HG02970 (cell line): ENCODE results near the gene STAU1.
"Not testable (repeated sequence)": the region's sequence is repeated elsewhere in the genome, so short reads cannot be mapped to it uniquely, and the experiment has no call there.

ENCODE experiments used
- ATAC-seq: cut with Tn5 transposase; IDR thresholded peaks from one replicate; pipeline ENCODE4 v1.9.1; 2021; ENCODE audit warnings: mild to moderate bottlenecking, moderate library complexity, moderate number of reproducible peaks; ENCODE audit not compliant: unreplicated experiment, low FRiP score

STAU1 gene

GRCh38 chr20:49134797-49135196, 53.3 kb downstream of the STAU1 start:
- ATAC-seq = not testable (repeated sequence)

DNA sequence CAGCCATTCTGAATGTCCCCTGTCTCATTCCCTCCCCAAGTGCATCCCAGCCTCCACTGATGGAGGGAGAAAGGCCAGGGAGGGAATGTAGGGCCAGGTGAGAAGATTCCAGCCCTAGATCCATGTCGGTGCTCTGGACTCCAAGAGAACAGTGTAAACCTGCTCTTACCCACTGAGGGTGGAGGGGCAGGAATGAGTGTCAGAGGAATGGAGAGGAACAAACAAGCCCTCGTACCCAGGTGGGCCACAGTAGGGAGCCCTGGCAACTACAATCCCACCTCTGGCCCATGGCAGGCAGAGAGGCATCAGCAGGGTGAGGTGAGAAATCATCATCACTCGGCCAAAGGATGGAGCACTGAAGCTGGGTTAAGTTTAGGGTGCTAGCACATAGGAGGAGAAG, 54.6 kb downstream of the STAU1 start:
- ATAC-seq = no peak

DNA sequence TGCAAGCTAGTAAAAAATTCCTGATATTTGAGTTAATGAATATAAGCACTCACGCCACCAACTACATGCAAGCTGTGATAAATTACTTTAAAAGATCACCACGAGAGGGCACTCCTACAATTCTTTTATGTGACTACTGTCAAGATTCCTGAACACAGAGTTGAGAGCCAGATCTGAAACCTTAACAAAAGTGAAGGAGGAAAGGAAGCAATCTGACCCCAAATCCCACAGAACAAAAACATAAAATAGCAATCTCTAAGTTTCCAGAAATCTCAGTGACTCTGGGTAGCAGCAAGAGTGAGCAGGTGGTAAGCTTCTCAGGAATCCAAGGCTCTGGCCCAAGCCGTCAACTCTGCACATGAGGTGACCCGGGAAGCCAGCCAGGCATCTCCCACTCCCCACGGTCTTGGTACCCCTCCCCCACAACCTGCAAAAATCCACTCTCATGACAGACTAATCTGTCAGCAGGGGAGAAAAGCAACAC, 55.1 kb downstream of the STAU1 start:
- no peak for ATAC-seq

GRCh38 chr20:49123982-49124381, 64.2 kb downstream of the STAU1 start:
- no peak for ATAC-seq

DNA sequence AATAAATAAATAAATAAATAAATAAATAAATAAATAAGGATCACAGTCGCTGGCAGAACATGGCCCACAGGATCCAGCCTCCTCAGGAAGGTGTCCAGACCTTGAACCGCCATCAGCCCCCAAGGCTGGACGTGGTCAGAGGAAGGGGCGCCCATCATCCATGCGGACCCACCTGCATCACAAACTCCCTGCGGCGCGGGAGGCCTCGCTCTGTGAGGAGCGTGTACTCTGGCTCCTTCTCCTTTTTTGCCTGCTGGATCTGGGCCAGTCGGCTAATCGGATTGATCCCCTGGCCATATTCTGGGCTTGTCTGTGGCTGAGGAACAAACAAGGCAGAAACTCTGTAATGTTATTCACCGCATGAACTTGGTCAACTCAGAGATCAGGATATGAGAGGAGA, 65.2 kb downstream of the STAU1 start:
- ATAC-seq = no peak

- ATAC-seq = no peak
These were observed 68.1 kb downstream of the STAU1 start for GRCh38 chr20:49119988-49120387.

DNA sequence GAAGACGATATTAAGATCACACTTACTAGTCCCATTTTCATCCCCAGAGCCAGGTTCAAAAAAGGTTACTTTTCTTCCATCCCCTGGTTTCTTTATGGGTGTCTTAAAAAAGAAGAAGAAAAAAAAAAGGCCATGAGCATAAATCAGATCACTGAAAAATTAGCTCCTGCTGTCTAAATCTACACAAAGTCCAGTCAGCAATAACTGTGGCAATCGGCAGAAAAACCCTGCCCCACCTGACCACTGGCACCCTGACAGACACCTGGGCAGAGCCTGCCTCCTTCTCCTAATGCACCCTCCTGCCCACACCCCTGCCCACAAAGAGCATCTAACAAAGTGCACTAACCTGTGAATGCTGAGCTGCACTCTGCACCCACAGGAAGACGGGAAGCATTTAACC, 69.8 kb downstream of the STAU1 start:
- ATAC-seq = no peak

GRCh38 chr20:49115564-49115963, 72.6 kb downstream of the STAU1 start:
- no peak for ATAC-seq

DNA sequence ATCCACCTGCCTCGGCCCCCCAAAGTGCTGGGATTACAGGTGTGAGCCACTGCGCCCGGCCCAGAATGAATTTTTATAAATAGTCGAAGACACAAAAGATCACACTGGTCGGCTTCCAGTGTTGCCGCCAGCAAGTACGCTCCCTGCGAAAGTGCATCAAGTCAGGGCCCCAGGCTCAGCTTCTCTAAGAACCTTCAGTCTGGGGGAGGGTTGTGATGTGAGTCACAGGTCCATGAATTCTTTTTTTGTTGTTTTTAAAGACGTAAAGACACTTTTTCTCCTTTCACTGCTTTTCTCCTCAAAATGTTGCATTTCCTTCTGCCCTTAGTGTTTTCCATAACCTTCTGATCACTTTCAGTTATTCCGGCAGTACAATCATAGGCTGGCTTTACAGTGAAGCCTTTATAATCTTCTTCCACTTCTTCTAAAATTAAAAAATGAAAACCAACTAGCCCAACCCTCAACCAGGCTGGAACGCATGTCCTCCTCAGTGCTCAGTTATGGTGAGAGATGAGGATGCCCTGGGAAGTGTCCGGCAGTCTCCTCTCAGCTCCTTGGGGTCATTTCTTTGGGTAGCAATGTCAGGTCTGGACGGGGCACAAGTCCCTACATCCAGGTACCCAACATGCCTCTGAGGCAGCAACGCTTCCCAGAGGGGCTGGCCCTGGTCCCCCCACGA, 75.4 kb downstream of the STAU1 start:
- no peak for ATAC-seq

- no peak for ATAC-seq
These were observed 77.1 kb downstream of the STAU1 start for GRCh38 chr20:49110767-49111694.

- ATAC-seq = no peak
These were observed 81.8 kb downstream of the STAU1 start for GRCh38 chr20:49106328-49106727.

DNA sequence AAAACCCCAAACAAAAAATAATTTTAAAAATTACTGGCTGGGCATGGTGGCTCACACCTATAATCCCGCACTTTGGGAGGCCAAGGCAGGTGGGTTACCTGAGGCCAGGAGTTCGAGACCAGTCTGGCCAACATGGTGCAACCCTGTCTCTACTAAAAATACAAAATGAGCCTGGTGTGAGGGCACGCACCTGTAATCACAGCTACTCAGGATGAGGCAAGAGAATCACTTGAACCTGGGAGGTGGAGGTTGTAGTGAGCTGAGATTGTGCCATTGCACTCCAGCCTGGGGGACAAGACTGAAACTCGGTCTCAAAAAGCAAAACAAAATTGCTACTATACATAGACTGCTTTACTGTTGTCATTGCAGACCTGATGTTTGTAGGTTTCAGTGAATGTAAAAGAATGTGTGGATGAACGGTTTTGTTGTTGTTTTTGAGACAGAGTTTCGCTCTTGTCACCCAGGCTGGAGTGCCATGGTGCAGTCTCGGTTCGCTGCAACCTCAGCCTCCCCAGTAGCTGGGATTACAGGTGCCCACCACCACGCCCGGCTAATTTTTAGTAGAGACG, 83.1 kb downstream of the STAU1 start:
- not testable (repeated sequence) for ATAC-seq

- no peak for ATAC-seq
These were observed 83.8 kb downstream of the STAU1 start for GRCh38 chr20:49104365-49104648.

- ATAC-seq = no peak
These were observed 84.3 kb downstream of the STAU1 start for GRCh38 chr20:49103647-49104364.

DNA sequence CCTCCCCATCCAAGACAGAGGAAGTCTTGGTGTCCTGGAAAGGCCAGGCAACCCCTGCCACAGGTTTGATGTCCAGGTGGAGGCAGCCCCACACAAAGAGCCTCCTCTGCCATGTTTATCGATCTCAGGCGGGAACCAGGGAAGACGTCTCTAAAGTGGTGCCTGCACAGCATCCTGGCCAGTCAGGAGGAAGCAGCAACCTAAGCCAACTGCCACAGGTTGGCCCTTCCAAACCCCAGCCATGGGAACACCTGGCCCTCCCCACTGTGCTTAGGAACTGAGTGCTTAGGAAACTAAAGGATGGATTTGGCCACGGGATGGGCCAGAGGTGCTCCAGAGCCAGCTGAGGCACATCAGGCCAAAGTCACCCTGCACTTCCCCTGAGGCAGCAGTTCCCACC, 85.1 kb downstream of the STAU1 start:
- no peak for ATAC-seq

GRCh38 chr20:49100972-49101371, 87.2 kb downstream of the STAU1 start:
- ATAC-seq = no peak

DNA sequence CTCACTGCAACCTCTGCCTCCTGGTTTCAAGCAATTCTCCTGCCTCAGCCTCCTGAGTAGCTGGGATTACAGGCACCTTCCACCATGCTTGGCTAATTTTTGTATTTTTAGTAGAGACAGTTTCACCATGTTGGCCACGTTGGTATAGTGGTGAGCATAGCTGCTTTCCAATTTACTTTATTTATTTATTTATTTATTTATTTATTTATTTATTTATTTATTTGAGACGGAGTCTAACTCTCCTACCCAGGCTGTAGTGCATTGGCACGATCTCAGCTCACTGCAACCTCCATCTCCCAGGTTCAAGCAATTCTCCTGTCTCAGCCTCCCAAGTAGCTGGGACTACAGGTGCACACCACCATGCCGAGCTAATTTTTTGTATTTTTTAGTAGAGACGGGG, 87.8 kb downstream of the STAU1 start:
- ATAC-seq = not testable (repeated sequence)

GRCh38 chr20:49099011-49099410, 89.1 kb downstream of the STAU1 start:
- no peak for ATAC-seq

DNA sequence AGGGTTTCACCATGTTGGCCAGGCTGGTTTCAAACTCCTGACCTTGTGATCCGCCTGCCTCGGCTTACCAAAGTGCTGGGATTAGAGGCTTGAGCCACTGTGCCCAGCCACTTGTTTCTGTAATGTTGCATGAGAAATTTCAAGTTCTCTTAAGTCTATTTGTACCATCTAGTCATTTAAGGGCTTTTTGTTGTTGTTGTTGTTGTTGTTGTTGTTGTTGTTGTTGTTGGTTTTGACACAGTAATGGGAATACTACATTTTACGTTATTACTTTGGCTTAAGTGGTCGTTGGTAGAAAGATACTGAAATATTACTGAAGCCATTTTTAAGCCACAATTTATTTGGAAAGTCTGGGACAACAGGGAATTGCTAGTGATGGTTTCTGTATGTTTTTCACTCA, 90.0 kb downstream of the STAU1 start:
- ATAC-seq = no peak

DNA sequence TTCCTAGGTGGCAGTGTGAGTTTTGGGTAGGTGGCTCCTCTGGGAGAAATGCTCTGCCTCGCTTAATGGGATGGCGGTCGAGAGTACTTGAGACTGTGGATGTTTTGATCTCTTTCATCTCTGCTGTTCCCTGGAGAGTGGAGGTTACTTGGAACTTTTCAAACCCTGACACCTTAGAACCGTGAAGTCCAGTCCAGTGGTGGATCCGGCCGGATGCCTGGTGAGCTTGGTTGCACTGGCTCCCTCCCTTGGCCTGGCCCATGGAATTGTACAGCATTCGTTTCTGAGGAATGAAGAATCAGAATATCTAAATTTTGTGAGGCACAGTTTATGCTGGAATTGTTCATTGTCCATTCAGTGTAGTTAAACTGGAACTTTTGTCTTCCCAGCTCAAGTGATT, 91.0 kb downstream of the STAU1 start:
- no peak for ATAC-seq

DNA sequence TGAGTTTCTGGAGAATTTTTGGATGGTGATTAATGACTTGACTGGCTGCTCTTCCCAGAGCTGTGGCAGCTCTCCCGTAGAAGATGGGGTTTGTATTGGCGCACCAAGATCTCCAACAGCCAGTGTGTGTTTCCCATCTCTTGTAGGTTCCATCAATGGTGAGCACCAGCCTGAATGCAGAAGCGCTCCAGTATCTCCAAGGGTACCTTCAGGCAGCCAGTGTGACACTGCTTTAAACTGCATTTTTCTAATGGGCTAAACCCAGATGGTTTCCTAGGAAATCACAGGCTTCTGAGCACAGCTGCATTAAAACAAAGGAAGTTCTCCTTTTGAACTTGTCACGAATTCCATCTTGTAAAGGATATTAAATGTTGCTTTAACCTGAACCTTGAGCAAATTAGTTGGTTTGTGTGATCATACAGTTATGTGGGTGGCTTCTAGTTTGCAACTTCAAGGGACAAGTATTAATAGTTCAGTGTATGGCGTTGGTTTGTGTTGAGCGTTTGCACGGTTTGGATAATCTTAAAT, 91.9 kb downstream of the STAU1 start:
- no peak for ATAC-seq
